H1 (cell line): Measurements from ENCODE around the gene WSCD1. TPM values are rescaled to one million over a fixed set of nuclear protein-coding genes. Genes with fewer than 3 reads are reported as not detected.

Experiments
- CTCF ChIA-PET: fragments of 300-600 bp; sonication (Branson Sonifier 250); formaldehyde crosslinking; loops from one replicate; lab custom pipeline; 2021; ENCODE audit not compliant: partially characterized antibody; lab: Charles Lee
- POLR2A ChIA-PET: fragments of 300-600 bp; sonication (Branson Sonifier 250); formaldehyde crosslinking; loops from one replicate; lab custom pipeline; 2021; ENCODE audit warnings: inconsistent platforms; ENCODE audit not compliant: partially characterized antibody; lab: Charles Lee
- DNase-seq, 2 experiments: peaks; one replicate each; pipeline versions ENCODE4 v3.0.0 to v3.0.0-alpha.2; 2010 to 2022; ENCODE audit warnings: low spot score in 2 of 2, low read depth in 1 of 2, mixed read lengths in 1 of 2
- FAIRE-seq: peaks from 2 replicates; lab custom pipeline; 2011; peaks lifted over from hg19 to GRCh38; lab: Jason Lieb, UNC
- H2AFZ ChIP-seq: 2 replicates; pipeline ENCODE4 v1.8.1; 2012; ENCODE audit warnings: low read length, inconsistent platforms
- H2AK5ac ChIP-seq: 2 replicates; pipeline ENCODE4 v1.6.1; 2013; ENCODE audit warnings: low read depth, low read length
- H2BK120ac ChIP-seq: replicated peaks from 2 replicates; pipeline ENCODE3; 2013; ENCODE audit warnings: low read depth, low read length, inconsistent platforms
- H2BK12ac ChIP-seq: 2 replicates; pipeline ENCODE4 v1.6.1; 2013; ENCODE audit warnings: low read depth, low read length
- H2BK15ac ChIP-seq: 2 replicates; pipeline ENCODE4 v1.6.1; 2013; ENCODE audit warnings: low read length
- H2BK20ac ChIP-seq: 2 replicates; pipeline ENCODE4 v1.6.1; 2013; ENCODE audit warnings: low read length
- H2BK5ac ChIP-seq: 2 replicates; pipeline ENCODE4 v1.6.1; 2013; ENCODE audit warnings: low read depth, low read length
- H3K14ac ChIP-seq: 2 replicates; pipeline ENCODE4 v1.6.1; 2013; ENCODE audit warnings: inconsistent platforms; ENCODE audit not compliant: insufficient read length
- H3K18ac ChIP-seq: 2 replicates; pipeline ENCODE4 v1.6.1; 2013; ENCODE audit warnings: low read length; ENCODE audit errors: extremely low read depth
- H3K23ac ChIP-seq: 2 replicates; pipeline ENCODE4 v1.6.1; 2013; ENCODE audit warnings: inconsistent platforms; ENCODE audit not compliant: insufficient read length
- H3K23me2 ChIP-seq: 2 replicates; pipeline ENCODE4 v1.6.1; 2013; ENCODE audit warnings: low read depth, low read length
- H3K27ac ChIP-seq: 2 replicates; pipeline ENCODE4 v1.6.1; 2011; ENCODE audit warnings: low read depth, low read length, inconsistent platforms
- H3K27me3 ChIP-seq, 4 experiments: replicated peaks in 1 of 4; 1 replicate in 1 of 4; 2 replicates in 3 of 4; pipeline versions ENCODE4 v1.6.1 to v1.8.1; 2011 to 2013; ENCODE audit warnings: low read length in 3 of 4, mild to moderate bottlenecking in 3 of 4, inconsistent platforms in 2 of 4, mixed read lengths in 2 of 4, moderate library complexity in 1 of 4; ENCODE audit not compliant: control insufficient read depth in 3 of 4, insufficient read depth in 3 of 4; ENCODE audit errors: extremely low read depth in 1 of 4
- H3K36me3 ChIP-seq, 4 experiments: 2 replicates each; pipeline versions ENCODE4 v1.6.1 to v1.8.1; 2011 to 2013; ENCODE audit warnings: mild to moderate bottlenecking in 4 of 4, low read length in 3 of 4, moderate library complexity in 2 of 4, control low read depth in 1 of 4, inconsistent platforms in 1 of 4; ENCODE audit not compliant: insufficient read depth in 4 of 4, control insufficient read depth in 2 of 4
- H3K4ac ChIP-seq: replicated peaks from 2 replicates; pipeline ENCODE3; 2013; ENCODE audit warnings: low read length, low read depth, mixed read lengths, inconsistent platforms; ENCODE audit not compliant: insufficient read length
- H3K4me1 ChIP-seq, 4 experiments: replicated peaks in 1 of 4; 1 replicate in 1 of 4; 2 replicates in 3 of 4; pipeline versions ENCODE4 v1.6.1 to v1.8.1; 2011 to 2013; ENCODE audit warnings: low read length in 3 of 4, inconsistent platforms in 2 of 4, mixed read lengths in 1 of 4; ENCODE audit not compliant: insufficient read depth in 4 of 4, control insufficient read depth in 3 of 4
- H3K4me2 ChIP-seq, 2 experiments: 2 replicates each; pipeline versions ENCODE4 v1.6.1 to v1.8.1; 2011 to 2013; ENCODE audit warnings: low read depth in 2 of 2, low read length in 2 of 2, control low read depth in 1 of 2, inconsistent platforms in 1 of 2, mild to moderate bottlenecking in 1 of 2; ENCODE audit not compliant: insufficient read depth in 1 of 2
- H3K4me3 ChIP-seq, 4 experiments: fragments of 200-600, 300-600 bp in 1 of 4; sonication (generic), shearing (Covaris generic), sonication (Bioruptor Twin) in 1 of 4; 2 replicates each; pipeline versions ENCODE4 v1.5.1 to v1.8.1; 2011 to 2016; ENCODE audit warnings: low read length in 4 of 4, low read depth in 3 of 4, control low read depth in 2 of 4, inconsistent platforms in 2 of 4, mild to moderate bottlenecking in 2 of 4, mixed read lengths in 1 of 4, moderate library complexity in 1 of 4; ENCODE audit not compliant: insufficient read depth in 2 of 4; ENCODE audit errors: extremely low read depth in 1 of 4
- H3K56ac ChIP-seq: replicated peaks from 2 replicates; pipeline ENCODE3; 2013; ENCODE audit warnings: low read depth, mild to moderate bottlenecking, mixed read lengths, low read length, inconsistent platforms; ENCODE audit not compliant: insufficient read length
- H3K79me1 ChIP-seq: 2 replicates; pipeline ENCODE4 v1.6.1; 2013; ENCODE audit warnings: low read depth, low read length, control low read depth
- H3K79me2 ChIP-seq, 2 experiments: 2 replicates each; pipeline versions ENCODE4 v1.6.1 to v1.8.1; 2012 to 2013; ENCODE audit warnings: low read length in 2 of 2, mild to moderate bottlenecking in 2 of 2, inconsistent platforms in 1 of 2; ENCODE audit not compliant: insufficient read depth in 2 of 2, control insufficient read depth in 1 of 2
- H3K9ac ChIP-seq, 4 experiments: replicated peaks in 1 of 4; 1 replicate in 1 of 4; 2 replicates in 3 of 4; pipeline versions ENCODE4 v1.6.1 to v1.8.1; 2011 to 2013; ENCODE audit warnings: low read depth in 3 of 4, low read length in 3 of 4, control low read depth in 2 of 4, mild to moderate bottlenecking in 2 of 4, moderate library complexity in 2 of 4, inconsistent platforms in 1 of 4; ENCODE audit errors: extremely low read depth in 1 of 4
- H3K9me3 ChIP-seq, 2 experiments: 2 replicates each; pipeline versions ENCODE4 v1.6.1 to v1.8.1; 2012 to 2013; ENCODE audit warnings: mild to moderate bottlenecking in 2 of 2, moderate library complexity in 2 of 2, control low read depth in 1 of 2, inconsistent platforms in 1 of 2, low read depth in 1 of 2, low read length in 1 of 2, mixed read lengths in 1 of 2; ENCODE audit not compliant: insufficient read depth in 2 of 2
- H4K20me1 ChIP-seq, 2 experiments: replicated peaks in 1 of 2; 2 replicates each; pipeline versions ENCODE3 to v1.8.1; 2011 to 2013; ENCODE audit warnings: inconsistent platforms in 2 of 2, low read length in 2 of 2, mild to moderate bottlenecking in 1 of 2; ENCODE audit not compliant: insufficient read depth in 2 of 2, control insufficient read depth in 1 of 2
- H4K5ac ChIP-seq: 2 replicates; pipeline ENCODE4 v1.6.1; 2013; ENCODE audit warnings: low read length, low read depth, mixed read lengths, inconsistent platforms; ENCODE audit not compliant: insufficient read length
- H4K8ac ChIP-seq: 2 replicates; pipeline ENCODE4 v1.8.0; 2013; ENCODE audit warnings: mild to moderate bottlenecking, moderate library complexity, low read length, inconsistent platforms; ENCODE audit not compliant: insufficient read depth; ENCODE audit errors: extremely low read depth
- H4K91ac ChIP-seq: replicated peaks from 2 replicates; pipeline ENCODE3; 2013; ENCODE audit warnings: low read length, mixed read lengths, inconsistent platforms; ENCODE audit not compliant: insufficient read length
- CBX5 ChIP-seq: fragments of 300-800, 300-1000 bp; sonication (generic); IDR thresholded peaks from 2 replicates; pipeline ENCODE4 v1.7.1; 2016; ENCODE audit warnings: antibody characterized with exemption, low read length, low read depth
- CTCF ChIP-seq, 3 experiments: IDR thresholded peaks; 1 replicate in 2 of 3; 2 replicates in 1 of 3; pipeline versions ENCODE4 v1.5.1 to v1.6.1; 2011; ENCODE audit warnings: low read length in 3 of 3, mild to moderate bottlenecking in 3 of 3, inconsistent platforms in 2 of 3, low read depth in 1 of 3, moderate library complexity in 1 of 3; ENCODE audit not compliant: insufficient read depth in 1 of 3; ENCODE audit errors: control extremely low read depth in 1 of 3
- HDAC2 ChIP-seq, 2 experiments: fragments of 300-600 bp in 1 of 2; sonication (generic) in 1 of 2; IDR thresholded peaks; 2 replicates each; pipeline ENCODE4 v1.6.1; 2011 to 2012; ENCODE audit warnings: low read depth in 2 of 2, low read length in 2 of 2, mild to moderate bottlenecking in 2 of 2, moderate library complexity in 2 of 2, borderline replicate concordance in 1 of 2, inconsistent platforms in 1 of 2
- KDM1A ChIP-seq: fragments of 200-600, 300-600 bp; sonication (generic); IDR thresholded peaks from 2 replicates; pipeline ENCODE4 v1.7.1; 2016; ENCODE audit warnings: mild to moderate bottlenecking, low read length, borderline replicate concordance
- MAFK ChIP-seq: IDR thresholded peaks from 2 replicates; pipeline ENCODE4 v1.6.1; 2012; ENCODE audit warnings: low read depth, mild to moderate bottlenecking, improper control_type of control experiment, low read length
- NANOG ChIP-seq: IDR thresholded peaks from 2 replicates; pipeline ENCODE4 v1.6.1; 2011; ENCODE audit warnings: low read length, low read depth, mild to moderate bottlenecking, inconsistent platforms; ENCODE audit not compliant: insufficient read depth, poor library complexity, severe bottlenecking
- TAF1 ChIP-seq: IDR thresholded peaks from 2 replicates; pipeline ENCODE4 v1.6.1; 2011; ENCODE audit warnings: mild to moderate bottlenecking, low read depth, low read length
- USF2 ChIP-seq: IDR thresholded peaks from 2 replicates; pipeline ENCODE4 v1.6.1; 2011; ENCODE audit warnings: low read length, improper control_type of control experiment
- WGBS, 2 experiments: shearing (Covaris generic) in 1 of 2; methylation state at CpG; one replicate each; pipeline versions ENCODE4 v1.1.6 to v1.1.7; 2013 to 2015; ENCODE audit warnings: low lambda C conversion rate in 2 of 2, mixed read lengths in 2 of 2, inconsistent platforms in 1 of 2, low coverage in 1 of 2, missing lambda C conversion rate in 1 of 2; ENCODE audit not compliant: insufficient replicate concordance in 2 of 2, insufficient coverage in 1 of 2, insufficient read length in 1 of 2; ENCODE audit errors: extremely low coverage in 1 of 2, missing lambda C conversion rate in 1 of 2; 5-methylcytosine and 5-hydroxymethylcytosine counted together
- polyA plus RNA-seq, 7 experiments: library from polyadenylated mRNA; depleted of rRNA in 3 of 7; stranded (reverse) in 5 of 7; unstranded in 2 of 7; fragments of >200 nt in 5 of 7; fragments of 200-250 nt in 2 of 7; gene quantifications; 1 replicate in 5 of 7; 2 replicates in 1 of 7; 4 replicates in 1 of 7; pipeline versions ENCODE4 v1.2.1 to v1.2.3, GENCODE V29; 2011 to 2013; ENCODE audit warnings: missing spikeins in 2 of 7, mixed read lengths in 2 of 7
- total RNA-seq: library from RNA; stranded (reverse); fragmentation: NEBNext Ultra II Directional; extraction: Animal tissue kit (Norgen Biotek cat#: 25700); gene quantifications from 2 replicates; pipeline ENCODE4 v1.2.1, GENCODE V29; 2021

The WSCD1 gene
- total and polyA plus RNA-seq, 2 of the 8 experiments (the other 6 are each of a cell fraction or from before 2014, with no cell fraction given): 21.9 to 39.0 TPM

- Histone ChIP-seq H2BK5ac (0 out of 2 replicates have a peak overlapping the region, but pooled peaks have one; percentile 0), H3K23ac (no peak overlapping the region), H3K9ac (no peak overlapping the region), H3K27me3 (peaks cover 0 to 8% (median 4%) of the 10 kb centered on the region in 4 experiments; a peak in 5 of 7 replicates), H3K4me1 (peaks cover 5 to 18% (median 8%) of the 10 kb centered on the region in 4 experiments; a peak in 6 of 7 replicates), H3K27ac (no peak overlapping the region), H4K20me1 (peaks cover 0 to 18% of the 10 kb centered on the region in 2 experiments), H3K56ac (no peak overlapping the region), H3K9me3 (no peaks in the 10 kb centered on the region), H3K18ac (no peak overlapping the region), H2AK5ac (no peak overlapping the region), H3K23me2 (peaks cover 3% of the 10 kb centered on the region), H3K36me3 (peaks cover 0 to 6% (median 0%) of the 10 kb centered on the region in 4 experiments; a peak in 2 of 8 replicates), H3K79me1 (peaks cover 12% of the 10 kb centered on the region; the same call in 1 of the 2 replicates), H3K4me3 (no peak overlapping the region), H4K8ac (no peak overlapping the region), H2BK20ac (no peak overlapping the region), H3K79me2 (peaks cover 0 to 60% of the 10 kb centered on the region in 2 experiments; a peak in 2 of 4 replicates), H3K14ac (no peak overlapping the region), H4K5ac (no peak overlapping the region), H2BK15ac (no peak overlapping the region), H3K4me2 (no peak overlapping the region), H3K4ac (no peak overlapping the region), H2BK120ac (no peak overlapping the region), H2AFZ (no peak overlapping the region), H4K91ac (no peak overlapping the region), H2BK12ac (no peak overlapping the region)
- POLR2A ChIA-PET: interaction anchor here (0.5 kb wide), 1 partner anchor 302 kb away, joined by 3 read pairs; no protein-coding TSS in a partner anchor
- no peak for DNase-seq
- 99% methylated on average over 6 of the region's 8 CpGs; no CpG with 5 or more reads in 1 of the 2 experiments for WGBS, 2 experiments
- CTCF ChIA-PET: interaction anchor here (1.1 to 1.6 kb wide), 3 partner anchors 8 to 12 kb away, joined by 3 to 5 read pairs (median 3); no protein-coding TSS in a partner anchor
- FAIRE-seq: no peak
- TF ChIP-seq KDM1A (no peak), NANOG (no peak), CTCF (IDR thresholded peaks at IDR 0.05; ENCODE audit: control extremely low read depth in 1 of 3, insufficient read depth in 1 of 3, low read depth in 1 of 3, low read length in 3 of 3) (no peak), TAF1 (no peak), MAFK (no peak), HDAC2 (IDR thresholded peaks at IDR 0.05; ENCODE audit: borderline replicate concordance in 1 of 2, low read depth in 2 of 2, low read length in 2 of 2) (no peak), USF2 (no peak), CBX5 (no peak)
Measured at GRCh38 chr17:6075845-6076244, 5.7 kb downstream of the WSCD1 start.
